Choroid plexus epithelial cell (primary cell): ENCODE data around the gene PLA2G6.
A peak's percentile ranks its signal among the peaks of the same experiment; 100 is the strongest.

Source experiments
- DNase-seq: peaks from one replicate; pipeline ENCODE4 v3.0.0-alpha.2; 2010; ENCODE audit warnings: low read depth
- H3K4me3 ChIP-seq: 2 replicates; pipeline ENCODE4 v1.5.1; 2011; ENCODE audit warnings: low read depth, mild to moderate bottlenecking, control low read depth, low read length, moderate library complexity
- CTCF ChIP-seq: conservative IDR thresholded peaks from 2 replicates; pipeline ENCODE4 v1.5.1; 2011; ENCODE audit warnings: low read depth, mild to moderate bottlenecking, control low read depth, inconsistent platforms, low read length, moderate library complexity

The PLA2G6 gene

GRCh38 chr22:38077096-38077495 is 104.5 kb downstream of the PLA2G6 start:
- H3K4me3 ChIP-seq = no peak overlapping the region
- no peak for DNase-seq
- no peak for TF ChIP-seq CTCF

GRCh38 chr22:38075961-38076360 is 105.7 kb downstream of the PLA2G6 start:
- no peak for DNase-seq
- no peak for TF ChIP-seq CTCF
- H3K4me3 ChIP-seq = no peak overlapping the region

- H3K4me3 ChIP-seq = no peak overlapping the region
- no peak for DNase-seq
- TF ChIP-seq CTCF = no peak
These were observed 106.4 kb downstream of the PLA2G6 start for GRCh38 chr22:38075105-38075825.

- peak; percentile 63 for TF ChIP-seq CTCF
- DNase-seq = peak; percentile 41
- no peak overlapping the region for H3K4me3 ChIP-seq
These were observed 107.2 kb downstream of the PLA2G6 start for GRCh38 chr22:38074181-38075104.

- TF ChIP-seq CTCF = no peak
These were observed 108.2 kb downstream of the PLA2G6 start for GRCh38 chr22:38073150-38074130.

GRCh38 chr22:38072322-38073149 is 109.1 kb downstream of the PLA2G6 start:
- no peak for DNase-seq
- H3K4me3 ChIP-seq = no peak overlapping the region
- TF ChIP-seq CTCF = no peak

More at GRCh38 chr22:38073150-38074130, 108.2 kb downstream of the PLA2G6 start:
- DNase-seq = no peak
- no peak overlapping the region for H3K4me3 ChIP-seq
